PC-9 (cell line): ENCODE results near the gene TMTC2.

Source experiments
- EZH2 ChIP-seq: fragments of 200-600 bp; sonication (generic); IDR thresholded peaks from 2 replicates; pipeline ENCODE4 v1.8.0; 2017; ENCODE audit warnings: antibody characterized with exemption, low read depth
- TF ChIP-seq, protein P1 (sequence below): fragments of 200-600 bp; sonication (generic); conservative IDR thresholded peaks from 2 replicates; pipeline ENCODE4 v1.6.1; 2017; ENCODE audit warnings: mixed run types, antibody characterized with exemption, mild to moderate bottlenecking, moderate library complexity

DNA sequence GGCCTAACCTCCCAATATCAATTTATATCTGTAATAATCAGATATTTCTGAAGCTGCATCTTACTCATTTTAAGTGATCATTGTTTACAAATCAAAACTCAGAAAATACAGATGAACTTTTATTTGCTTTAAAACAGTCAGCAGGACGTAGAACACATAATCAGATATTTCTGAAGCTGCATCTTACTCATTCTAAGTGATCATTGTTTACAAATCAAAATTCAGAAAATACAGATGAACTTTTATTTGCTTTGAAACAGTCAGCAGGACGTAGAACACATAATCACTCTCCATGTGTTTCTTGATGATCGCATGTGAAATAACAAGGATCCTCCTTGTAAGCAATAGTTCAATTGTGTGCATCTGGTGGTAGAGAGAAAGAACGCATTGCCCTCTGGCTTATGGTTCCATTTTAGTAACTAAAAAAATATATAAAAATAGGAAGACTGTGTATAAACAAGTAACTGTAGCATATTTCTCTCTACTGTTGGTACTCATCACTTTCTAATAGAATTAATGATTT, 15.0 kb upstream of the TMTC2 start:
- TF ChIP-seq, protein P1, sequence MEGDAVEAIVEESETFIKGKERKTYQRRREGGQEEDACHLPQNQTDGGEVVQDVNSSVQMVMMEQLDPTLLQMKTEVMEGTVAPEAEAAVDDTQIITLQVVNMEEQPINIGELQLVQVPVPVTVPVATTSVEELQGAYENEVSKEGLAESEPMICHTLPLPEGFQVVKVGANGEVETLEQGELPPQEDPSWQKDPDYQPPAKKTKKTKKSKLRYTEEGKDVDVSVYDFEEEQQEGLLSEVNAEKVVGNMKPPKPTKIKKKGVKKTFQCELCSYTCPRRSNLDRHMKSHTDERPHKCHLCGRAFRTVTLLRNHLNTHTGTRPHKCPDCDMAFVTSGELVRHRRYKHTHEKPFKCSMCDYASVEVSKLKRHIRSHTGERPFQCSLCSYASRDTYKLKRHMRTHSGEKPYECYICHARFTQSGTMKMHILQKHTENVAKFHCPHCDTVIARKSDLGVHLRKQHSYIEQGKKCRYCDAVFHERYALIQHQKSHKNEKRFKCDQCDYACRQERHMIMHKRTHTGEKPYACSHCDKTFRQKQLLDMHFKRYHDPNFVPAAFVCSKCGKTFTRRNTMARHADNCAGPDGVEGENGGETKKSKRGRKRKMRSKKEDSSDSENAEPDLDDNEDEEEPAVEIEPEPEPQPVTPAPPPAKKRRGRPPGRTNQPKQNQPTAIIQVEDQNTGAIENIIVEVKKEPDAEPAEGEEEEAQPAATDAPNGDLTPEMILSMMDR = no peak
- no peak for TF ChIP-seq EZH2
